ENCODE results near the gene ZNF3.

The ZNF3 gene

GRCh38 chr7:100069991-100070390 lies 11.5 kb downstream of the ZNF3 start:
- no peak for DNase-seq (ENCODE audit: low spot score)
- TF ChIP-seq CTCF (IDR thresholded peaks at IDR 0.05; ENCODE audit: borderline replicate concordance, control extremely low read depth, extremely low read depth, insufficient read depth, missing control alignments) = no peak
- in situ Hi-C loops (cut with MboI; ENCODE audit: low sequenced_read_pairs, unreplicated experiment) = loop anchor here (10.0 kb wide), 1 partner anchor 75 kb away; no protein-coding TSS in a partner anchor

GRCh38 chr7:100066953-100067352 lies 14.6 kb downstream of the ZNF3 start:
- no peak for DNase-seq (ENCODE audit: low spot score)
- no peak for TF ChIP-seq CTCF (IDR thresholded peaks at IDR 0.05; ENCODE audit: borderline replicate concordance, control extremely low read depth, extremely low read depth, insufficient read depth, missing control alignments)
- in situ Hi-C loops (cut with MboI; ENCODE audit: low sequenced_read_pairs, unreplicated experiment) = no loop called here

GRCh38 chr7:100065452-100066186 lies 15.9 kb downstream of the ZNF3 start:
- TF ChIP-seq CTCF (IDR thresholded peaks at IDR 0.05; ENCODE audit: borderline replicate concordance, control extremely low read depth, extremely low read depth, insufficient read depth, missing control alignments) = no peak
- in situ Hi-C loops (cut with MboI; ENCODE audit: low sequenced_read_pairs, unreplicated experiment) = no loop called here
- no peak for DNase-seq (ENCODE audit: low spot score)

GRCh38 chr7:100064162-100064561 lies 17.4 kb downstream of the ZNF3 start:
- TF ChIP-seq CTCF (IDR thresholded peaks at IDR 0.05; ENCODE audit: borderline replicate concordance, control extremely low read depth, extremely low read depth, insufficient read depth, missing control alignments) = no peak
- in situ Hi-C loops (cut with MboI; ENCODE audit: low sequenced_read_pairs, unreplicated experiment) = no loop called here
- DNase-seq (ENCODE audit: low spot score) = no peak

- no peak for DNase-seq (ENCODE audit: low spot score)
Observed at GRCh38 chr7:100063376-100063775, 18.1 kb downstream of the ZNF3 start.

GRCh38 chr7:100061518-100062193 lies 19.9 kb downstream of the ZNF3 start:
- in situ Hi-C loops (cut with MboI; ENCODE audit: low sequenced_read_pairs, unreplicated experiment) = no loop called here
- no peak for TF ChIP-seq CTCF (IDR thresholded peaks at IDR 0.05; ENCODE audit: borderline replicate concordance, control extremely low read depth, extremely low read depth, insufficient read depth, missing control alignments)
- DNase-seq (ENCODE audit: low spot score) = no peak

More at GRCh38 chr7:100063376-100063775, 18.1 kb downstream of the ZNF3 start:
- no peak for TF ChIP-seq CTCF (IDR thresholded peaks at IDR 0.05; ENCODE audit: borderline replicate concordance, control extremely low read depth, extremely low read depth, insufficient read depth, missing control alignments)
- in situ Hi-C loops (cut with MboI; ENCODE audit: low sequenced_read_pairs, unreplicated experiment) = no loop called here

All from GM13976 (cell line).